Panc1 (cell line): ENCODE measurements around the gene C16orf78.

Experiments used
- POLR2AphosphoS5 ChIP-seq: IDR thresholded peaks from 2 replicates; pipeline ENCODE4 v1.6.1; 2012; ENCODE audit warnings: mild to moderate bottlenecking, low read depth, low read length, moderate library complexity
- TF ChIP-seq, protein P1 (sequence below): fragments of 450-650 bp; IDR thresholded peaks from 2 replicates; pipeline ENCODE4 v1.5.1; 2017; ENCODE audit warnings: mild to moderate bottlenecking
- TF ChIP-seq, protein P2 (sequence below), 2 experiments: IDR thresholded peaks; 2 replicates each; pipeline ENCODE4 v1.6.1; 2011 to 2012; ENCODE audit warnings: low read depth in 2 of 2, control low read depth in 1 of 2, low read length in 1 of 2, mild to moderate bottlenecking in 1 of 2, moderate library complexity in 1 of 2; ENCODE audit not compliant: insufficient read depth in 1 of 2

DNA sequence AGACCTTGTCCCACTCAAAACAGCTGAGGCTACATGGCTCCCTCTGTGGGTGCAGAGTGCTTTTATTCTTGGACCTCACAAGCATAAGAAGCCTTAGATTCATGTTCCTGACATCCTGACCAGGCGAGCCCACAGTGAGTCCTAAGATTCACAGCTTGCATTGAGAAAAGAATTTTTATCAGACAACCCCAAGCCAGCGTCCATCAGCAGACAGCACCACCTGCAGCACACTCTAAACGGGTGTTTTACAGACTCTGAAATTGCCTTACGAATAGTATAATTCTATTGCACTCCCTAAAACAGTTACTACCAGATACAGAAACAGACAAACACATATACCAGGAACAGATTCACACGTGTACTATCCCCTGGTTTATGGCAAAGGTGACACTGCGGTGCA lies 31.9 kb downstream of the C16orf78 start:
- TF ChIP-seq, protein P1, sequence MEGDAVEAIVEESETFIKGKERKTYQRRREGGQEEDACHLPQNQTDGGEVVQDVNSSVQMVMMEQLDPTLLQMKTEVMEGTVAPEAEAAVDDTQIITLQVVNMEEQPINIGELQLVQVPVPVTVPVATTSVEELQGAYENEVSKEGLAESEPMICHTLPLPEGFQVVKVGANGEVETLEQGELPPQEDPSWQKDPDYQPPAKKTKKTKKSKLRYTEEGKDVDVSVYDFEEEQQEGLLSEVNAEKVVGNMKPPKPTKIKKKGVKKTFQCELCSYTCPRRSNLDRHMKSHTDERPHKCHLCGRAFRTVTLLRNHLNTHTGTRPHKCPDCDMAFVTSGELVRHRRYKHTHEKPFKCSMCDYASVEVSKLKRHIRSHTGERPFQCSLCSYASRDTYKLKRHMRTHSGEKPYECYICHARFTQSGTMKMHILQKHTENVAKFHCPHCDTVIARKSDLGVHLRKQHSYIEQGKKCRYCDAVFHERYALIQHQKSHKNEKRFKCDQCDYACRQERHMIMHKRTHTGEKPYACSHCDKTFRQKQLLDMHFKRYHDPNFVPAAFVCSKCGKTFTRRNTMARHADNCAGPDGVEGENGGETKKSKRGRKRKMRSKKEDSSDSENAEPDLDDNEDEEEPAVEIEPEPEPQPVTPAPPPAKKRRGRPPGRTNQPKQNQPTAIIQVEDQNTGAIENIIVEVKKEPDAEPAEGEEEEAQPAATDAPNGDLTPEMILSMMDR, result no peak
- no peak for TF ChIP-seq POLR2AphosphoS5
- TF ChIP-seq, protein P2, sequence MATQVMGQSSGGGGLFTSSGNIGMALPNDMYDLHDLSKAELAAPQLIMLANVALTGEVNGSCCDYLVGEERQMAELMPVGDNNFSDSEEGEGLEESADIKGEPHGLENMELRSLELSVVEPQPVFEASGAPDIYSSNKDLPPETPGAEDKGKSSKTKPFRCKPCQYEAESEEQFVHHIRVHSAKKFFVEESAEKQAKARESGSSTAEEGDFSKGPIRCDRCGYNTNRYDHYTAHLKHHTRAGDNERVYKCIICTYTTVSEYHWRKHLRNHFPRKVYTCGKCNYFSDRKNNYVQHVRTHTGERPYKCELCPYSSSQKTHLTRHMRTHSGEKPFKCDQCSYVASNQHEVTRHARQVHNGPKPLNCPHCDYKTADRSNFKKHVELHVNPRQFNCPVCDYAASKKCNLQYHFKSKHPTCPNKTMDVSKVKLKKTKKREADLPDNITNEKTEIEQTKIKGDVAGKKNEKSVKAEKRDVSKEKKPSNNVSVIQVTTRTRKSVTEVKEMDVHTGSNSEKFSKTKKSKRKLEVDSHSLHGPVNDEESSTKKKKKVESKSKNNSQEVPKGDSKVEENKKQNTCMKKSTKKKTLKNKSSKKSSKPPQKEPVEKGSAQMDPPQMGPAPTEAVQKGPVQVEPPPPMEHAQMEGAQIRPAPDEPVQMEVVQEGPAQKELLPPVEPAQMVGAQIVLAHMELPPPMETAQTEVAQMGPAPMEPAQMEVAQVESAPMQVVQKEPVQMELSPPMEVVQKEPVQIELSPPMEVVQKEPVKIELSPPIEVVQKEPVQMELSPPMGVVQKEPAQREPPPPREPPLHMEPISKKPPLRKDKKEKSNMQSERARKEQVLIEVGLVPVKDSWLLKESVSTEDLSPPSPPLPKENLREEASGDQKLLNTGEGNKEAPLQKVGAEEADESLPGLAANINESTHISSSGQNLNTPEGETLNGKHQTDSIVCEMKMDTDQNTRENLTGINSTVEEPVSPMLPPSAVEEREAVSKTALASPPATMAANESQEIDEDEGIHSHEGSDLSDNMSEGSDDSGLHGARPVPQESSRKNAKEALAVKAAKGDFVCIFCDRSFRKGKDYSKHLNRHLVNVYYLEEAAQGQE (IDR thresholded peaks at IDR 0.05; ENCODE audit: insufficient read depth in 1 of 2, low read depth in 2 of 2, low read length in 1 of 2), result no peak
